Measurements from ENCODE around the gene FLNB. TPM values are rescaled to one million over a fixed set of nuclear protein-coding genes. Genes with fewer than 3 reads are reported as not detected.
A peak's percentile ranks its signal among the peaks of the same experiment; 100 is the strongest.

FLNB gene
- total and polyA plus RNA-seq, 8 donors, result 85.2 to 152 (median 102) TPM

DNA sequence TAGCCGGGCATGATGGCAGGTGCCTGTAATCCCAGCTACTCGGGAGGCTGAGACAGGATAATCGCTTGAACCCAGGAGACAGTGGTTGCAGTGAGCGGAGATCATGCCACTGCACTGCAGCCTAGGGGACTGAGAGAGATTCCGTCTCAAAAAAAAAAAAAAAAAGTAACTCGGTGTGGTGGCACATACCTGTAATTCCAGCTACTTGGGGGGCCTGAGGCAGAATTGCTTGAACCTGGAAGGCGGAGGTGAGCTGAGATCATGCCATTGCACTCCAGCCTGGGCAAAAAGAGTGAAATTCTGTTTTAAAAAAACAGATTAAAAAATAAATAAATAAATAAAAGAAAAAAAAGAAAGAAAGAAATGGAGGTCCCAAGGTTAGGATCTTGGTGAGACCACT is 6.2 kb upstream of the FLNB start:
- Histone ChIP-seq H3K36me3 (no peaks in the 10 kb centered on the region), H3K9me3 (no peaks in the 10 kb centered on the region), H3K27me3 (no peaks in the 10 kb centered on the region), H3K4me1 (peaks cover 0 to 9% (median 8%) of the 10 kb centered on the region in 3 donors), H3K27ac (no peak overlapping the region), H3K4me3 (no peak overlapping the region)
- FAIRE-seq, result no peak
- ATAC-seq, result no peak
- TF ChIP-seq, protein P1, sequence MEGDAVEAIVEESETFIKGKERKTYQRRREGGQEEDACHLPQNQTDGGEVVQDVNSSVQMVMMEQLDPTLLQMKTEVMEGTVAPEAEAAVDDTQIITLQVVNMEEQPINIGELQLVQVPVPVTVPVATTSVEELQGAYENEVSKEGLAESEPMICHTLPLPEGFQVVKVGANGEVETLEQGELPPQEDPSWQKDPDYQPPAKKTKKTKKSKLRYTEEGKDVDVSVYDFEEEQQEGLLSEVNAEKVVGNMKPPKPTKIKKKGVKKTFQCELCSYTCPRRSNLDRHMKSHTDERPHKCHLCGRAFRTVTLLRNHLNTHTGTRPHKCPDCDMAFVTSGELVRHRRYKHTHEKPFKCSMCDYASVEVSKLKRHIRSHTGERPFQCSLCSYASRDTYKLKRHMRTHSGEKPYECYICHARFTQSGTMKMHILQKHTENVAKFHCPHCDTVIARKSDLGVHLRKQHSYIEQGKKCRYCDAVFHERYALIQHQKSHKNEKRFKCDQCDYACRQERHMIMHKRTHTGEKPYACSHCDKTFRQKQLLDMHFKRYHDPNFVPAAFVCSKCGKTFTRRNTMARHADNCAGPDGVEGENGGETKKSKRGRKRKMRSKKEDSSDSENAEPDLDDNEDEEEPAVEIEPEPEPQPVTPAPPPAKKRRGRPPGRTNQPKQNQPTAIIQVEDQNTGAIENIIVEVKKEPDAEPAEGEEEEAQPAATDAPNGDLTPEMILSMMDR (IDR thresholded peaks at IDR 0.05), result no peak
- 81 to 82% methylated on average over 7 of the region's 7 CpGs for WGBS, 2 donors
- no peak for DNase-seq
- intact Hi-C loops (cut with DNase I), result loop anchor here in 1 of 3 donors (5.0 kb wide), 1 partner anchor 300 kb away; no protein-coding TSS in a partner anchor

DNA sequence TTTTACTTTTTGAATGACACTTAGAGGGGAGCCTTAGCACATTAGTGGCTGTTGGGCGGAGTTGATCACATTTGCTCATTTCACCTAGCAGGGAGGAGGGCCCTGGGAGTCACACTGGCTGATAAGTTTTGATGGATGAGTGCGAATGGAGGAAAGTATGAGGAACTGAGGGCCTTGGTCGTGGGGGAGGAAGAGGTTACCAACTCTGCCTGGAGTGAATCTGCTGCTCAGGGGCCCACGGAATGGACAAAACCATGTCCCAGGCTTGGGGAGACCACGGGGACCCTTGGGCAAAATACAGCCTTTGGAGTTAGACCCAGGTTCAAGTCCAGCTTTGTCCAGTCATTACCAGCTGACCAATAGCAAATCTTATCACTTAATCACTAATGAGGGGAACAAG is 5.1 kb upstream of the FLNB start:
- Histone ChIP-seq H3K4me3 (no peak overlapping the region), H3K27ac (peak overlapping the region in 1 of 4 donors; percentile 50), H3K36me3 (no peaks in the 10 kb centered on the region), H3K4me1 (peaks cover 0 to 9% (median 8%) of the 10 kb centered on the region in 3 donors), H3K9me3 (no peaks in the 10 kb centered on the region), H3K27me3 (no peaks in the 10 kb centered on the region)
- TF ChIP-seq, protein P1 (IDR thresholded peaks at IDR 0.05), result no peak
- FAIRE-seq (no peak), ATAC-seq (peak in 2 of 4 donors; percentile 31 to 35), DNase-seq (peak in 1 of 6 donors; percentile 27)
- intact Hi-C loops (cut with DNase I), result loop anchor here in 1 of 3 donors (5.0 kb wide), 1 partner anchor 299 kb away; no protein-coding TSS in a partner anchor
- WGBS, 2 donors, result 63 to 64% methylated on average over 5 of the region's 5 CpGs

DNA sequence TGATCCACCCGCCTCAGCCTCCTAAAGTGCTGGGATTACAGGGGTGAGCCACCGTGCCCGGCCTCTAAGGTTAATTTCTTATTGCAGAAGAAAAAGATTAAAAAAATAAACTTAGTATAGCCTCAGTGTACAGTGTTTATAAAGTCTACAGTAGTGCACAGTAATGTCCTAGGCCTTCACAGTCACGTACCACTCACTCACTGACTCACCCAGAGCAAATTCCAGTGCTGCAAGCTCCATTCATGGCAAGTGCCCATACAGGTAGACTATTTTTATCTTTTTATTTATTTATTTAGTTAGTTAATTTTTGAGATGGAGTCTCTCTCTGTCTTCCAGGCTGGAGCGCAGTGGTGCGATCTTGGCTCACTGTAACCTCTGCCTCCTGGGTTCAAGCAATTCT is 3.2 kb upstream of the FLNB start:
- FAIRE-seq (no peak), ATAC-seq (no peak), DNase-seq (no peak)
- intact Hi-C loops (cut with DNase I), result loop anchor here in 2 of 3 donors (5.0 kb wide), 3 partner anchors 117 to 297 kb away; no protein-coding TSS in a partner anchor
- Histone ChIP-seq H3K27me3 (no peaks in the 10 kb centered on the region), H3K4me3 (no peak overlapping the region), H3K27ac (no peak overlapping the region), H3K36me3 (no peaks in the 10 kb centered on the region), H3K4me1 (no peaks in the 10 kb centered on the region), H3K9me3 (no peaks in the 10 kb centered on the region)
- WGBS, 2 donors, result 95% methylated on average over 6 of the region's 6 CpGs
- TF ChIP-seq, protein P1 (IDR thresholded peaks at IDR 0.05), result no peak

DNA sequence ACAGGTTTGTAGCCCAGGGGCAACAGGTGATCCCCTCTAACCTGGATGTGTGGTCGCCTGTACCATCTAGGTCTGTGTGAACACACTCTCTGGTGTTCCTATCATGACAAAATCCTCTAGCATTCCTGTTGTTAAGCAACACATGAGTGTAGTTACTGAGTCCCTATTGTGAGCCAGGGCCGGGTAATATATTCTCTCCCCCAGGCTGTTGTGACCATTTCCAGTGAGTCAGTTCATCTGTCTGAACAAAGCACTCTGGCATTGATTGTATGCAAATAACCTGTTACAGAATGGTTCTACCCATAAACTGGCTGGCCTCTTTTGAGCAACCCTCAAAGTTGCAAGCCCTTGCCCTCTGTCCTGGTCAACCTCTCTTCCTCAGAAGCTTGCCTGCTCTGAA is 2.6 kb upstream of the FLNB start:
- Histone ChIP-seq H3K4me3 (no peak overlapping the region), H3K4me1 (peaks cover 4% of the 10 kb centered on the region in 3 donors), H3K27ac (no peak overlapping the region), H3K9me3 (no peaks in the 10 kb centered on the region), H3K36me3 (no peaks in the 10 kb centered on the region), H3K27me3 (no peaks in the 10 kb centered on the region)
- no peak for ATAC-seq
- DNase-seq, result no peak
- TF ChIP-seq, protein P1 (IDR thresholded peaks at IDR 0.05), result no peak
- no peak for FAIRE-seq
- intact Hi-C loops (cut with DNase I), result loop anchor here in 2 of 3 donors (5.0 kb wide), 2 partner anchors 117 to 167 kb away; no protein-coding TSS in a partner anchor
- 69 to 72% methylated on average over 2 of the region's 2 CpGs for WGBS, 2 donors

DNA sequence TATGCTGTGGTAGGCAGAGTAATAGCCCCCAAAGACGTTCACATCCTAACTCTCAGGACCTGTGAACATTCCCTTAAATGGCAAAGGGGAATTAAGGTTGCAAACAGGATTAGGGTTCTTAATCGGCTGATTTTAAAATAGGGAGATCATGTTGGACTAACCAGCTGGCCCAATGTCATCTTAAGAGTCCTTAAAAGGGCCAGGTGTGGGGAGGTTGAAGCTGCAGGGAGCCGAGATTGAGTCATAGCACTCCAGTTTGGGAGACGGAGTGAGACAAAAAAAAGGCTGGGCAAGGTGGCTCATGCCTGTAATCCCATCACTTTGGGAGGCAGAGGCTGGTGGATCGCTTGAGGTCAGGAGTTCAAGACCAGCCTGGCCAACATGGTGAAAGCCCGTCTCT is 1.6 kb upstream of the FLNB start:
- intact Hi-C loops (cut with DNase I), result loop anchor here in 2 of 3 donors (5.0 kb wide), 2 partner anchors 116 to 166 kb away; no protein-coding TSS in a partner anchor
- Histone ChIP-seq H3K4me1 (peaks cover 7 to 14% (median 13%) of the 10 kb centered on the region in 3 donors), H3K9me3 (no peaks in the 10 kb centered on the region), H3K4me3 (no peak overlapping the region), H3K27ac (no peak overlapping the region), H3K27me3 (no peaks in the 10 kb centered on the region), H3K36me3 (no peaks in the 10 kb centered on the region)
- FAIRE-seq, result no peak
- DNase-seq, result no peak
- 71 to 82% methylated on average over 6 of the region's 6 CpGs for WGBS, 2 donors
- no peak for ATAC-seq
- TF ChIP-seq, protein P1 (IDR thresholded peaks at IDR 0.05), result no peak

All from pancreas (tissue), 10 donors.